MM.1S (cell line): Measurements from ENCODE around the gene PREX1.
A peak's percentile ranks its signal among the peaks of the same experiment; 100 is the strongest.

Experiments used
- DNase-seq: peaks from one replicate; pipeline ENCODE4 v3.0.0-alpha.2; 2015
- H2AFZ ChIP-seq: fragments of 300-600 bp; sonication (generic); 2 replicates; pipeline ENCODE4 v1.6.0; 2016; ENCODE audit warnings: antibody characterized with exemption, low read length
- H3F3A ChIP-seq: fragments of 300-600 bp; sonication (generic); 2 replicates; pipeline ENCODE4 v1.6.1; 2016; ENCODE audit warnings: mild to moderate bottlenecking, antibody characterized with exemption, low read length, moderate library complexity, mixed read lengths; ENCODE audit not compliant: insufficient read depth
- H3K27ac ChIP-seq: fragments of 300-600 bp; sonication (generic); 2 replicates; pipeline ENCODE4 v1.5.1; 2016; ENCODE audit warnings: mild to moderate bottlenecking, low read length
- H3K27me3 ChIP-seq: fragments of 300-600 bp; sonication (generic); replicated peaks from 2 replicates; pipeline ENCODE4 v1.6.0; 2016; ENCODE audit warnings: low read length; ENCODE audit not compliant: insufficient read depth
- H3K36me3 ChIP-seq: fragments of 300-600 bp; sonication (generic); replicated peaks from 2 replicates; pipeline ENCODE4 v1.6.1; 2016; ENCODE audit warnings: mild to moderate bottlenecking, low read length, mixed read lengths; ENCODE audit not compliant: insufficient read depth
- H3K4me1 ChIP-seq: fragments of 300-600 bp; sonication (generic); 2 replicates; pipeline ENCODE4 v1.6.1; 2016; ENCODE audit warnings: low read length, mixed read lengths
- H3K4me2 ChIP-seq: fragments of 300-600 bp; sonication (generic); 2 replicates; pipeline ENCODE4 v1.6.0; 2016; ENCODE audit warnings: low read depth, low read length
- H3K4me3 ChIP-seq: fragments of 300-600 bp; sonication (generic); 2 replicates; pipeline ENCODE4 v1.5.1; 2016; ENCODE audit warnings: low read length, mixed read lengths
- H3K79me2 ChIP-seq: fragments of 300-600 bp; sonication (generic); 2 replicates; pipeline ENCODE4 v1.6.1; 2016; ENCODE audit warnings: mixed run types, low read length, mixed read lengths
- H3K9ac ChIP-seq: fragments of 300-600 bp; sonication (generic); 2 replicates; pipeline ENCODE4 v1.6.1; 2016; ENCODE audit warnings: low read length, mixed read lengths
- H3K9me2 ChIP-seq: fragments of 300-600 bp; sonication (generic); replicated peaks from 2 replicates; pipeline ENCODE4 v1.6.1; 2016; ENCODE audit warnings: mild to moderate bottlenecking, low read length, mixed read lengths; ENCODE audit not compliant: insufficient read depth
- H3K9me3 ChIP-seq: fragments of 300-600 bp; sonication (generic); replicated peaks from 2 replicates; pipeline ENCODE4 v1.6.1; 2016; ENCODE audit warnings: mild to moderate bottlenecking, low read length, mixed read lengths; ENCODE audit not compliant: insufficient read depth
- H4K20me1 ChIP-seq: fragments of 300-600 bp; sonication (generic); 2 replicates; pipeline ENCODE4 v1.6.1; 2016; ENCODE audit warnings: mild to moderate bottlenecking, low read length, moderate library complexity, mixed read lengths; ENCODE audit not compliant: insufficient read depth
- EZH2 ChIP-seq: fragments of 300-600 bp; sonication (generic); optimal IDR thresholded peaks from 2 replicates; pipeline ENCODE3; 2017; ENCODE audit warnings: low read depth, mild to moderate bottlenecking, antibody characterized with exemption, low read length, mixed read lengths
- EZH2phosphoT487 ChIP-seq: fragments of 300-600 bp; sonication (generic); IDR thresholded peaks from 2 replicates; pipeline ENCODE4 v1.6.1; 2018; ENCODE audit warnings: antibody characterized with exemption, low read length
- TF ChIP-seq, protein P1 (sequence below): fragments of 300-600 bp; sonication (generic); IDR thresholded peaks from 2 replicates; pipeline ENCODE4 v1.5.1; 2016; ENCODE audit warnings: antibody characterized with exemption, low read length, mixed read lengths

The PREX1 gene

GRCh38 chr20:48656661-48657211 lies 171.1 kb downstream of the PREX1 start:
- H3K9me2 ChIP-seq: no peaks in the 10 kb centered on the region
- H2AFZ ChIP-seq: no peak overlapping the region
- H3K36me3 ChIP-seq: no peaks in the 10 kb centered on the region
- H3F3A ChIP-seq: no peaks in the 10 kb centered on the region
- DNase-seq: no peak
- H3K4me1 ChIP-seq: no peaks in the 10 kb centered on the region
- no peaks in the 10 kb centered on the region for H3K9me3 ChIP-seq
- H3K27ac ChIP-seq: no peak overlapping the region
- H3K4me3 ChIP-seq: no peak overlapping the region
- no peaks in the 10 kb centered on the region for H3K27me3 ChIP-seq
- H3K9ac ChIP-seq: no peak overlapping the region
- no peaks in the 10 kb centered on the region for H3K79me2 ChIP-seq
- no peak overlapping the region for H3K4me2 ChIP-seq
- no peak for TF ChIP-seq EZH2
- no peak for TF ChIP-seq EZH2phosphoT487
- TF ChIP-seq, protein P1, sequence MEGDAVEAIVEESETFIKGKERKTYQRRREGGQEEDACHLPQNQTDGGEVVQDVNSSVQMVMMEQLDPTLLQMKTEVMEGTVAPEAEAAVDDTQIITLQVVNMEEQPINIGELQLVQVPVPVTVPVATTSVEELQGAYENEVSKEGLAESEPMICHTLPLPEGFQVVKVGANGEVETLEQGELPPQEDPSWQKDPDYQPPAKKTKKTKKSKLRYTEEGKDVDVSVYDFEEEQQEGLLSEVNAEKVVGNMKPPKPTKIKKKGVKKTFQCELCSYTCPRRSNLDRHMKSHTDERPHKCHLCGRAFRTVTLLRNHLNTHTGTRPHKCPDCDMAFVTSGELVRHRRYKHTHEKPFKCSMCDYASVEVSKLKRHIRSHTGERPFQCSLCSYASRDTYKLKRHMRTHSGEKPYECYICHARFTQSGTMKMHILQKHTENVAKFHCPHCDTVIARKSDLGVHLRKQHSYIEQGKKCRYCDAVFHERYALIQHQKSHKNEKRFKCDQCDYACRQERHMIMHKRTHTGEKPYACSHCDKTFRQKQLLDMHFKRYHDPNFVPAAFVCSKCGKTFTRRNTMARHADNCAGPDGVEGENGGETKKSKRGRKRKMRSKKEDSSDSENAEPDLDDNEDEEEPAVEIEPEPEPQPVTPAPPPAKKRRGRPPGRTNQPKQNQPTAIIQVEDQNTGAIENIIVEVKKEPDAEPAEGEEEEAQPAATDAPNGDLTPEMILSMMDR: peak; percentile 36
- no peaks in the 10 kb centered on the region for H4K20me1 ChIP-seq

DNA sequence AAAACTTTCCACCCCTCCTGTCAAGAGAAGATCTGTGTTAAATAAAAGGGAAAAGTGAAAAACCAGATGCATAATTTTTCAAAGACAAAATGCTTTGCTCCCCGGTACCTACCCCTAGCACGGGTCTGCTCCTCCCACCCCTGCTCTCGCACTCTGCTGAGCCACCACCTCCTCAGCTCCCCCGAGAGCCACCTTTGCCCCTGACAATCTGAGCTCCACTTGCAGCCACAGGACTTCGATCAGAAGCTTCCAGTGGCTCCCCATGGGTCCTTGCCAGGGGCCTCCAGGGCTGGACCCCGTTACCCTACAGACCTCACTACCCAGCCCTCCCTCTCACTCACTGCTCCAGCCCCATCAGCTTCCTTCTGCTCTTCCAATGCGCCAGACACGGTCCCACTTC lies 171.7 kb downstream of the PREX1 start:
- Histone ChIP-seq H3K36me3 (no peaks in the 10 kb centered on the region), H3K9me3 (no peaks in the 10 kb centered on the region), H2AFZ (no peak overlapping the region), H3K9ac (no peak overlapping the region), H3K4me1 (no peaks in the 10 kb centered on the region), H3K27ac (no peak overlapping the region), H3F3A (no peaks in the 10 kb centered on the region), H4K20me1 (no peaks in the 10 kb centered on the region), H3K4me3 (no peak overlapping the region), H3K79me2 (no peaks in the 10 kb centered on the region), H3K4me2 (no peak overlapping the region), H3K27me3 (no peaks in the 10 kb centered on the region), H3K9me2 (no peaks in the 10 kb centered on the region)
- DNase-seq: no peak
- no peak for TF ChIP-seq EZH2phosphoT487
- TF ChIP-seq, protein P1: no peak
- no peak for TF ChIP-seq EZH2

DNA sequence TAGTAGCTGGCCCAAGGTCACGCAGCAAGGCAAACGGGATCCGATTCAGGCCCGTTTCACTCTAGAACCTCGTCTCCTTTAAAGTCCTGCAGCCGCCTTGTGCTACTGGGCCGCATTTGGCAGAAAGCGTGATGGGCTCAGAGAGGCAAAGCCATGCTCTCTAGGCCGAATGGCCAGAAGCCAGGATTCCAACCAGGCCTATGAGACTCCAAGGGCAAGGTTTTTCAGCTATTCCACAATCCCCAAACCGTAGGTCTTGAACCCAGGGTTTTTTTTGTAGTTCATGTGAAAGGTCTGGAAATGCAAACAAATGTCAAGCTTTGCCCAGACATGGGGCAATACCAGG lies 174.1 kb downstream of the PREX1 start:
- TF ChIP-seq EZH2: no peak
- TF ChIP-seq EZH2phosphoT487: no peak
- TF ChIP-seq, protein P1: no peak
- no peaks in the 10 kb centered on the region for H3K79me2 ChIP-seq
- H4K20me1 ChIP-seq: no peaks in the 10 kb centered on the region
- no peak for DNase-seq
- no peaks in the 10 kb centered on the region for H3K36me3 ChIP-seq
- H3K4me2 ChIP-seq: no peak overlapping the region
- no peaks in the 10 kb centered on the region for H3K4me1 ChIP-seq
- no peak overlapping the region for H3K27ac ChIP-seq
- no peaks in the 10 kb centered on the region for H3K27me3 ChIP-seq
- H2AFZ ChIP-seq: no peak overlapping the region
- no peaks in the 10 kb centered on the region for H3K9me2 ChIP-seq
- no peak overlapping the region for H3K9ac ChIP-seq
- no peaks in the 10 kb centered on the region for H3K9me3 ChIP-seq
- no peaks in the 10 kb centered on the region for H3F3A ChIP-seq
- H3K4me3 ChIP-seq: no peak overlapping the region
